Panc1 (cell line): Measurements from ENCODE around the gene TDRD5.

Experiments
- POLR2AphosphoS5 ChIP-seq: IDR thresholded peaks from 2 replicates; pipeline ENCODE4 v1.6.1; 2012; ENCODE audit warnings: mild to moderate bottlenecking, low read depth, low read length, moderate library complexity
- TCF7L2 ChIP-seq: IDR thresholded peaks from 2 replicates; pipeline ENCODE4 v1.6.1; 2011; ENCODE audit warnings: mild to moderate bottlenecking, low read depth, low read length, inconsistent platforms
- TF ChIP-seq, protein P1 (sequence below), 2 experiments: IDR thresholded peaks; 2 replicates each; pipeline ENCODE4 v1.6.1; 2011 to 2012; ENCODE audit warnings: low read depth in 2 of 2, control low read depth in 1 of 2, low read length in 1 of 2, mild to moderate bottlenecking in 1 of 2, moderate library complexity in 1 of 2; ENCODE audit not compliant: insufficient read depth in 1 of 2
- TF ChIP-seq, protein P2 (sequence below): fragments of 450-650 bp; IDR thresholded peaks from 2 replicates; pipeline ENCODE4 v1.5.1; 2017; ENCODE audit warnings: mild to moderate bottlenecking

DNA sequence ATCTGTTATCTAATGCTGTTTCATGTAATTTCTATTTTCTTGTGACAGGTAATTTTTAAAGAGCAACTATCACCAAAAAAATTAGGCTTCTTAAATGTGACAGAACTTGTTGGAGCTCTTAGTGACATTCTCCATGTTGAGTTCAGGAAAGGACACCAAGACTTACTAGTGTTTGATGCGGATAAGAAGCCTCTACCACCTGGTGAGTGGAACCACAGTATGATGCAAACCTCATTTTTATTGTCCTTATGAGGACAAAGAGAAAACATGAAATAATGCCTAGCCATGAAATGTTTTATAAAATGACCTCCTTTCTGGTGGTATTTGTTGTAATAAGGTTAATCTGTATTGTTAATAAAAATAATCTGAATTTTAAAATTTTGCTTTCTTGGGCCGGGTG, 39.1 kb downstream of the TDRD5 start:
- TF ChIP-seq, protein P1, sequence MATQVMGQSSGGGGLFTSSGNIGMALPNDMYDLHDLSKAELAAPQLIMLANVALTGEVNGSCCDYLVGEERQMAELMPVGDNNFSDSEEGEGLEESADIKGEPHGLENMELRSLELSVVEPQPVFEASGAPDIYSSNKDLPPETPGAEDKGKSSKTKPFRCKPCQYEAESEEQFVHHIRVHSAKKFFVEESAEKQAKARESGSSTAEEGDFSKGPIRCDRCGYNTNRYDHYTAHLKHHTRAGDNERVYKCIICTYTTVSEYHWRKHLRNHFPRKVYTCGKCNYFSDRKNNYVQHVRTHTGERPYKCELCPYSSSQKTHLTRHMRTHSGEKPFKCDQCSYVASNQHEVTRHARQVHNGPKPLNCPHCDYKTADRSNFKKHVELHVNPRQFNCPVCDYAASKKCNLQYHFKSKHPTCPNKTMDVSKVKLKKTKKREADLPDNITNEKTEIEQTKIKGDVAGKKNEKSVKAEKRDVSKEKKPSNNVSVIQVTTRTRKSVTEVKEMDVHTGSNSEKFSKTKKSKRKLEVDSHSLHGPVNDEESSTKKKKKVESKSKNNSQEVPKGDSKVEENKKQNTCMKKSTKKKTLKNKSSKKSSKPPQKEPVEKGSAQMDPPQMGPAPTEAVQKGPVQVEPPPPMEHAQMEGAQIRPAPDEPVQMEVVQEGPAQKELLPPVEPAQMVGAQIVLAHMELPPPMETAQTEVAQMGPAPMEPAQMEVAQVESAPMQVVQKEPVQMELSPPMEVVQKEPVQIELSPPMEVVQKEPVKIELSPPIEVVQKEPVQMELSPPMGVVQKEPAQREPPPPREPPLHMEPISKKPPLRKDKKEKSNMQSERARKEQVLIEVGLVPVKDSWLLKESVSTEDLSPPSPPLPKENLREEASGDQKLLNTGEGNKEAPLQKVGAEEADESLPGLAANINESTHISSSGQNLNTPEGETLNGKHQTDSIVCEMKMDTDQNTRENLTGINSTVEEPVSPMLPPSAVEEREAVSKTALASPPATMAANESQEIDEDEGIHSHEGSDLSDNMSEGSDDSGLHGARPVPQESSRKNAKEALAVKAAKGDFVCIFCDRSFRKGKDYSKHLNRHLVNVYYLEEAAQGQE (IDR thresholded peaks at IDR 0.05; ENCODE audit: insufficient read depth in 1 of 2, low read depth in 2 of 2, low read length in 1 of 2): no peak
- TF ChIP-seq, protein P2, sequence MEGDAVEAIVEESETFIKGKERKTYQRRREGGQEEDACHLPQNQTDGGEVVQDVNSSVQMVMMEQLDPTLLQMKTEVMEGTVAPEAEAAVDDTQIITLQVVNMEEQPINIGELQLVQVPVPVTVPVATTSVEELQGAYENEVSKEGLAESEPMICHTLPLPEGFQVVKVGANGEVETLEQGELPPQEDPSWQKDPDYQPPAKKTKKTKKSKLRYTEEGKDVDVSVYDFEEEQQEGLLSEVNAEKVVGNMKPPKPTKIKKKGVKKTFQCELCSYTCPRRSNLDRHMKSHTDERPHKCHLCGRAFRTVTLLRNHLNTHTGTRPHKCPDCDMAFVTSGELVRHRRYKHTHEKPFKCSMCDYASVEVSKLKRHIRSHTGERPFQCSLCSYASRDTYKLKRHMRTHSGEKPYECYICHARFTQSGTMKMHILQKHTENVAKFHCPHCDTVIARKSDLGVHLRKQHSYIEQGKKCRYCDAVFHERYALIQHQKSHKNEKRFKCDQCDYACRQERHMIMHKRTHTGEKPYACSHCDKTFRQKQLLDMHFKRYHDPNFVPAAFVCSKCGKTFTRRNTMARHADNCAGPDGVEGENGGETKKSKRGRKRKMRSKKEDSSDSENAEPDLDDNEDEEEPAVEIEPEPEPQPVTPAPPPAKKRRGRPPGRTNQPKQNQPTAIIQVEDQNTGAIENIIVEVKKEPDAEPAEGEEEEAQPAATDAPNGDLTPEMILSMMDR: no peak
- TF ChIP-seq POLR2AphosphoS5 (no peak), TCF7L2 (no peak)
